Caco-2 (cell line): ENCODE data around the gene PROKR1. TPM values are rescaled to one million over a fixed set of nuclear protein-coding genes. Genes with fewer than 3 reads are reported as not detected.
A peak's percentile ranks its signal among the peaks of the same experiment; 100 is the strongest.

ENCODE experiments used
- BruUV-seq: library from RNA; stranded (reverse); fragments of 400-500 nt; replicated peaks from 2 replicates; lab custom pipeline; 2021; lab: Mats Ljungman, UMichigan
- CTCF ChIA-PET: fragments of 300-600 bp; sonication (Branson Sonifier 250); formaldehyde crosslinking; loops from one replicate; lab custom pipeline; 2022; ENCODE audit warnings: antibody characterized with exemption; lab: Charles Lee
- POLR2A ChIA-PET: fragments of 300-600 bp; sonication (Branson Sonifier 250); formaldehyde crosslinking; loops from one replicate; lab custom pipeline; 2022; ENCODE audit warnings: antibody characterized with exemption; lab: Charles Lee
- DNase-seq, 2 experiments: peaks; one replicate each; pipeline versions ENCODE4 v3.0.0 to v3.0.0-alpha.2; 2020 to 2022
- H3K27me3 ChIP-seq: replicated peaks from 2 replicates; pipeline ENCODE4 v1.6.0; 2011; ENCODE audit warnings: low read length; ENCODE audit not compliant: control insufficient read depth, insufficient read depth
- H3K36me3 ChIP-seq: 2 replicates; pipeline ENCODE4 v1.5.1; 2011; ENCODE audit warnings: low read length; ENCODE audit not compliant: control insufficient read depth, insufficient read depth
- H3K4me1 ChIP-seq: fragments of 250-450 bp; sonication (Bioruptor Pico); 2 replicates; pipeline ENCODE4 v1.5.1; 2020; ENCODE audit warnings: mild to moderate bottlenecking
- H3K4me3 ChIP-seq: 2 replicates; pipeline ENCODE4 v1.5.1; 2011; ENCODE audit warnings: low read depth, mild to moderate bottlenecking, control low read depth, low read length
- H3K9me3 ChIP-seq: fragments of 250-450 bp; sonication (Bioruptor Pico); 2 replicates; pipeline ENCODE4 v1.5.1; 2020; ENCODE audit warnings: mild to moderate bottlenecking, moderate library complexity
- H3K27ac Mint-ChIP-seq: one replicate; pipeline ENCODE4 v1.8.0; 2022; ENCODE audit warnings: mixed read lengths; ENCODE audit not compliant: unreplicated experiment
- H3K27me3 Mint-ChIP-seq: one replicate; pipeline ENCODE4 v1.8.0; 2022; ENCODE audit warnings: mixed read lengths; ENCODE audit not compliant: insufficient read depth, unreplicated experiment
- H3K36me3 Mint-ChIP-seq: one replicate; pipeline ENCODE4 v1.8.0; 2022; ENCODE audit warnings: mild to moderate bottlenecking, mixed read lengths; ENCODE audit not compliant: insufficient read depth, unreplicated experiment
- H3K4me1 Mint-ChIP-seq: one replicate; pipeline ENCODE4 v1.8.0; 2022; ENCODE audit warnings: low read depth, mixed read lengths; ENCODE audit not compliant: unreplicated experiment
- H3K4me3 Mint-ChIP-seq: one replicate; pipeline ENCODE4 v1.8.0; 2022; ENCODE audit warnings: mild to moderate bottlenecking, moderate library complexity, mixed read lengths; ENCODE audit not compliant: unreplicated experiment
- H3K9me3 Mint-ChIP-seq: one replicate; pipeline ENCODE4 v1.8.0; 2022; ENCODE audit warnings: mixed read lengths; ENCODE audit not compliant: unreplicated experiment
- intact Hi-C: fragments of 100-400 bp; cut with micrococcal nuclease; formaldehyde crosslinking; loops from one replicate; pipeline ENCODE4 v1.10.0; 2022; ENCODE audit not compliant: unreplicated experiment
- total RNA-seq: library from RNA; stranded (reverse); gene quantifications from 2 replicates; pipeline ENCODE4 v1.2.3, GENCODE V29; 2022
- TF ChIP-seq, protein P1 (sequence below), 2 experiments: fragments of 200-600 bp in 1 of 2; IDR thresholded peaks; 1 replicate in 1 of 2; 2 replicates in 1 of 2; pipeline versions ENCODE4 v1.5.1 to v1.8.0; 2011 to 2022; ENCODE audit warnings: antibody characterized with exemption in 1 of 2, control low read depth in 1 of 2, inconsistent platforms in 1 of 2, low read depth in 1 of 2, low read length in 1 of 2, mild to moderate bottlenecking in 1 of 2, moderate library complexity in 1 of 2; ENCODE audit not compliant: insufficient read depth in 1 of 2, severe bottlenecking in 1 of 2, unreplicated experiment in 1 of 2

The PROKR1 gene
- total RNA-seq, 1 experiment from 2014 or later, result 0.09 TPM

GRCh38 chr2:68646303-68646702 lies 2.9 kb downstream of the PROKR1 start:
- H3K36me3 ChIP-seq, result no peaks in the 10 kb centered on the region
- no peaks in the 10 kb centered on the region for H3K9me3 Mint-ChIP-seq
- H3K4me3 Mint-ChIP-seq, result no peak overlapping the region
- H3K36me3 Mint-ChIP-seq, result no peaks in the 10 kb centered on the region
- no peak overlapping the region for H3K27ac Mint-ChIP-seq
- DNase-seq, result peak in 1 of 2 experiments; percentile 19
- no TSS peak for BruUV-seq
- ChIA-PET POLR2A (no interaction called here), CTCF (interaction anchor here (1.0 to 3.0 kb wide), 6 partner anchors 9 to 182 kb away, joined by 3 to 17 read pairs (median 6); partner anchors contain the start of genes APLF and FBXO48)
- intact Hi-C loops, result loop anchor here (1.0 to 5.0 kb wide), 3 partner anchors 49 to 183 kb away; no protein-coding TSS in a partner anchor
- no peaks in the 10 kb centered on the region for H3K4me1 ChIP-seq
- no peak overlapping the region for H3K4me3 ChIP-seq
- TF ChIP-seq, protein P1, sequence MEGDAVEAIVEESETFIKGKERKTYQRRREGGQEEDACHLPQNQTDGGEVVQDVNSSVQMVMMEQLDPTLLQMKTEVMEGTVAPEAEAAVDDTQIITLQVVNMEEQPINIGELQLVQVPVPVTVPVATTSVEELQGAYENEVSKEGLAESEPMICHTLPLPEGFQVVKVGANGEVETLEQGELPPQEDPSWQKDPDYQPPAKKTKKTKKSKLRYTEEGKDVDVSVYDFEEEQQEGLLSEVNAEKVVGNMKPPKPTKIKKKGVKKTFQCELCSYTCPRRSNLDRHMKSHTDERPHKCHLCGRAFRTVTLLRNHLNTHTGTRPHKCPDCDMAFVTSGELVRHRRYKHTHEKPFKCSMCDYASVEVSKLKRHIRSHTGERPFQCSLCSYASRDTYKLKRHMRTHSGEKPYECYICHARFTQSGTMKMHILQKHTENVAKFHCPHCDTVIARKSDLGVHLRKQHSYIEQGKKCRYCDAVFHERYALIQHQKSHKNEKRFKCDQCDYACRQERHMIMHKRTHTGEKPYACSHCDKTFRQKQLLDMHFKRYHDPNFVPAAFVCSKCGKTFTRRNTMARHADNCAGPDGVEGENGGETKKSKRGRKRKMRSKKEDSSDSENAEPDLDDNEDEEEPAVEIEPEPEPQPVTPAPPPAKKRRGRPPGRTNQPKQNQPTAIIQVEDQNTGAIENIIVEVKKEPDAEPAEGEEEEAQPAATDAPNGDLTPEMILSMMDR (IDR thresholded peaks at IDR 0.05; ENCODE audit: insufficient read depth in 1 of 2, low read depth in 1 of 2, low read length in 1 of 2, severe bottlenecking in 1 of 2, unreplicated experiment in 1 of 2), result peak in 1 of 2 experiments; percentile 27
- peaks cover 44% of the 10 kb centered on the region for H3K27me3 Mint-ChIP-seq
- H3K27me3 ChIP-seq, result peaks cover 5% of the 10 kb centered on the region
- no peaks in the 10 kb centered on the region for H3K9me3 ChIP-seq
- H3K4me1 Mint-ChIP-seq, result no peaks in the 10 kb centered on the region

DNA sequence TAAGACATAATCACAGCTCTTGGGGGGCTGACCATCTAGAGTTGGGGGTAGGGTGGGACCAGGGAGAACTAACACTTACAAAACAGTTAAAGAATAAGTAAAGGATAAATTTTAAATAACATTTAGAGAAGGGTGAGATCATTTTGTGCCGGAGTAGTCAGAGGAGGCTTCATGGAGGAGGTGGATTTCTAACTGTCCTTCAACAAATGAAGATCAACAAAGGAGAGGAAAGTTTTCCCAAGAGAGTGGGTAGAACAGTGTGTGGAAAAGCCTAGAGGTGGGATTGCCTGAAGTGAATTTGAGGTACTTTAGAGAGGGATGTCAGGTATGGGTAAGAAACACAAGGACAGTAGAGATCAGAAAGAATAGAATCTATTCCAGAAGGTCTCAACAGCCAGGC lies 7.3 kb downstream of the PROKR1 start:
- Histone ChIP-seq H3K27me3 (peaks cover 2% of the 10 kb centered on the region), H3K36me3 (no peaks in the 10 kb centered on the region), H3K9me3 (no peaks in the 10 kb centered on the region), H3K4me1 (no peaks in the 10 kb centered on the region), H3K4me3 (no peak overlapping the region)
- peaks cover 28% of the 10 kb centered on the region for H3K27me3 Mint-ChIP-seq
- no peaks in the 10 kb centered on the region for H3K9me3 Mint-ChIP-seq
- TF ChIP-seq, protein P1 (IDR thresholded peaks at IDR 0.05; ENCODE audit: insufficient read depth in 1 of 2, low read depth in 1 of 2, low read length in 1 of 2, severe bottlenecking in 1 of 2, unreplicated experiment in 1 of 2), result no peak
- no peaks in the 10 kb centered on the region for H3K36me3 Mint-ChIP-seq
- no peak overlapping the region for H3K4me3 Mint-ChIP-seq
- intact Hi-C loops, result no loop called here
- H3K4me1 Mint-ChIP-seq, result no peaks in the 10 kb centered on the region
- ChIA-PET POLR2A (no interaction called here), CTCF (no interaction called here)
- no TSS peak for BruUV-seq
- no peak overlapping the region for H3K27ac Mint-ChIP-seq
- DNase-seq, result no peak

DNA sequence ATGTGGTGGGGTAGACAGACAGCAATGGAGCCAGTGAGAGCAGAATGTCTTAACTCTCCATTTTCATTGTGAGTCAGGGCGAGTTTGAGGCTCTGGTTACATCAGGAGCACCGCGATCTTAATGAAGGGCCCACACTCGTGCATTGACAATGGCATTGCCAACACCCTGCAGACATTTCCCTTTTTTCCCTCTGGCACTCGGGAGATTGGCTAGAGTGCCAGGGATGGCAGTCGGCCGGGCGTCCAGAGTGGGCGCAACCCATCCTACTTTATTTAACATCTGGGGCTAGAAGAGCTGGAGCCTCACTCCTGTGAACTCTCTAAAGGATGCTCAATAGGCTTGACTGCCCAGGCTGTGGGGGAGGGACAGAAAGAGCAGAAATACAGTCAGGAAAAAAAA lies 9.7 kb downstream of the PROKR1 start:
- peaks cover 27% of the 10 kb centered on the region for H3K27me3 Mint-ChIP-seq
- Histone ChIP-seq H3K9me3 (no peaks in the 10 kb centered on the region), H3K36me3 (no peaks in the 10 kb centered on the region), H3K4me3 (no peak overlapping the region), H3K4me1 (no peaks in the 10 kb centered on the region), H3K27me3 (no peaks in the 10 kb centered on the region; the same call in 1 of the 2 replicates)
- H3K9me3 Mint-ChIP-seq, result no peaks in the 10 kb centered on the region
- TF ChIP-seq, protein P1 (IDR thresholded peaks at IDR 0.05; ENCODE audit: insufficient read depth in 1 of 2, low read depth in 1 of 2, low read length in 1 of 2, severe bottlenecking in 1 of 2, unreplicated experiment in 1 of 2), result no peak
- ChIA-PET CTCF (no interaction called here), POLR2A (no interaction called here)
- intact Hi-C loops, result no loop called here
- no peak overlapping the region for H3K4me3 Mint-ChIP-seq
- no peak overlapping the region for H3K27ac Mint-ChIP-seq
- H3K4me1 Mint-ChIP-seq, result no peaks in the 10 kb centered on the region
- no peak for DNase-seq
- H3K36me3 Mint-ChIP-seq, result no peaks in the 10 kb centered on the region
- BruUV-seq, result no TSS peak
